Heart right ventricle (tissue), 16 donors: ENCODE data around the gene PEDS1. TPM values are rescaled to one million over a fixed set of nuclear protein-coding genes. Genes with fewer than 3 reads are reported as not detected.

Experiments
- ATAC-seq, 8 donors: fragments of 200-7000 bp; cut with Tn5 transposase; one replicate each; pipeline ENCODE4 v1.9.1; 2020; ENCODE audit warnings: mild to moderate bottlenecking in 8 of 8, moderate library complexity in 8 of 8, moderate number of reproducible peaks in 1 of 8
- DNase-seq, 2 donors: peaks; one replicate each; pipeline ENCODE4 v3.0.0-alpha.2; 2020
- H3K27ac ChIP-seq, 10 donors: fragments of 200-600 bp; sonication (generic) in 2 of 10; one replicate each; pipeline versions ENCODE4 v1.5.0 to v1.8.0; 2020 to 2022; ENCODE audit warnings: mild to moderate bottlenecking in 3 of 10
- H3K27me3 ChIP-seq, 7 donors: fragments of 200-600 bp; one replicate each; pipeline ENCODE4 v1.8.0; 2021 to 2022; ENCODE audit warnings: mild to moderate bottlenecking in 2 of 7
- H3K36me3 ChIP-seq, 9 donors: fragments of 200-600 bp; sonication (generic) in 1 of 9; one replicate each; pipeline versions ENCODE4 v1.5.0 to v1.8.0; 2020 to 2022; ENCODE audit warnings: mild to moderate bottlenecking in 2 of 9
- H3K4me1 ChIP-seq, 9 donors: fragments of 200-600 bp; sonication (generic) in 1 of 9; one replicate each; pipeline versions ENCODE4 v1.5.0 to v1.8.0; 2020 to 2022; ENCODE audit warnings: mild to moderate bottlenecking in 4 of 9
- H3K4me3 ChIP-seq, 10 donors: fragments of 200-600 bp; sonication (generic) in 2 of 10; one replicate each; pipeline versions ENCODE4 v1.5.0 to v1.8.0; 2020 to 2022; ENCODE audit warnings: mild to moderate bottlenecking in 7 of 10, moderate library complexity in 2 of 10
- H3K9me3 ChIP-seq, 11 donors: fragments of 200-600 bp in 10 of 11; sonication (generic) in 2 of 11; one replicate each; pipeline versions ENCODE4 v1.5.0 to v1.8.0; 2013 to 2022; ENCODE audit warnings: mild to moderate bottlenecking in 2 of 11, control low read depth in 1 of 11, moderate library complexity in 1 of 11
- WGBS, 2 donors: extraction: QIAGEN DNeasy Blood & Tissue Kit; methylation state at CpG; one replicate each; pipeline ENCODE4 v1.1.7; 2013; ENCODE audit warnings: inconsistent platforms in 1 of 2; 5-methylcytosine and 5-hydroxymethylcytosine counted together
- intact Hi-C, 10 donors: fragments of 100-400 bp; cut with DNase I; formaldehyde crosslinking; loops; one replicate each; pipeline versions ENCODE4 v1.11.1 to v1.14.2; 2022
- polyA plus RNA-seq, 2 donors: library from polyadenylated mRNA; stranded (reverse); fragments of 200-250 nt; gene quantifications; one replicate each; pipeline ENCODE4 v1.2.3, GENCODE V29; 2013
- total RNA-seq, 10 donors: library from RNA; stranded (reverse); fragmentation: NEBNext Ultra II Directional in 3 of 10; extraction: Animal tissue kit (Norgen Biotek cat#: 25700) in 3 of 10; gene quantifications; one replicate each; pipeline versions ENCODE4 v1.2.1 to v1.2.4, GENCODE V29; 2021 to 2023
- TF ChIP-seq, protein P1 (sequence below), 9 donors: fragments of 200-600 bp; sonication (generic) in 2 of 9; IDR thresholded peaks; one replicate each; pipeline versions ENCODE4 v1.5.0 to v1.8.0; 2021 to 2022; ENCODE audit warnings: antibody characterized with exemption in 9 of 9, mild to moderate bottlenecking in 5 of 9, moderate library complexity in 1 of 9
- donor health status: Arrhythmogenic right ventricular cardiomyopathy.
- donor health status: ischemic (EF 13 %, LVEDD 7.1; RV severe dilation, severe dysfunction).
- donor health status: healthy with polysubstance abuse.
- donor health status: DM: no; HTN: yes; CAD: no.
- donor health status: DM: no; HTN: no; CAD: no.
- donor health status: ischemic (EF 25% LVEDD 6.9; RV normal size, moderate dysfunction).
- donor health status: ischemic (EF 25% LVEDD 5.7; RV mildly dilated, moderate dysfunction).
- donor health status: healthy.
- donor health status: DM: yes; HTN: yes; CAD: no.
- donor health status: Ischemic cardiomyopathy.
- donor health status: ischemic (EF 35%, LVEDD 5.7; RV mildly dilated, moderate dysfunction).
- donor health status: nonischemic (EF 11% LVEDD 7.7; RV severe dilation, severe dysfunction).
- donor health status: DM: yes; HTN: yes; CAD: no.
- donor health status: PGD.
- donor health status: ischemic (EF 29% LVEDD 5.4; RV normal size, mild dysfunction).
- donor health status: nonischemic (EF 23%, LVEDD 6.1; RV moderate dilation, normal function).

PEDS1 gene
- total and polyA plus RNA-seq, 12 donors = 12.2 to 40.2 (median 24.7) TPM

GRCh38 chr20:50112512-50113419 lies 40.8 kb downstream of the PEDS1 start, which contains the start of gene UBE2V1:
Gene UBE2V1, minus strand, starts transcription at chr20:50113150. Its CDS starts 22 bp downstream, at chr20:50113128.
- Histone ChIP-seq H3K36me3 (peaks cover 0 to 9% (median 0%) of the 10 kb centered on the region in 9 donors), H3K27ac (peak within 1 kb of the TSS; percentile 92 to 100 (median 98)), H3K4me1 (peaks cover 24 to 78% (median 65%) of the 10 kb centered on the region in 9 donors), H3K9me3 (no peaks in the 10 kb centered on the region), H3K27me3 (no peaks in the 10 kb centered on the region), H3K4me3 (peak within 1 kb of the TSS; percentile 73 to 99 (median 97))
- 1% methylated on average over 67 to 70 of the region's 70 CpGs for WGBS, 2 donors
- peak; percentile 93 to 94 for DNase-seq
- TF ChIP-seq, protein P1, sequence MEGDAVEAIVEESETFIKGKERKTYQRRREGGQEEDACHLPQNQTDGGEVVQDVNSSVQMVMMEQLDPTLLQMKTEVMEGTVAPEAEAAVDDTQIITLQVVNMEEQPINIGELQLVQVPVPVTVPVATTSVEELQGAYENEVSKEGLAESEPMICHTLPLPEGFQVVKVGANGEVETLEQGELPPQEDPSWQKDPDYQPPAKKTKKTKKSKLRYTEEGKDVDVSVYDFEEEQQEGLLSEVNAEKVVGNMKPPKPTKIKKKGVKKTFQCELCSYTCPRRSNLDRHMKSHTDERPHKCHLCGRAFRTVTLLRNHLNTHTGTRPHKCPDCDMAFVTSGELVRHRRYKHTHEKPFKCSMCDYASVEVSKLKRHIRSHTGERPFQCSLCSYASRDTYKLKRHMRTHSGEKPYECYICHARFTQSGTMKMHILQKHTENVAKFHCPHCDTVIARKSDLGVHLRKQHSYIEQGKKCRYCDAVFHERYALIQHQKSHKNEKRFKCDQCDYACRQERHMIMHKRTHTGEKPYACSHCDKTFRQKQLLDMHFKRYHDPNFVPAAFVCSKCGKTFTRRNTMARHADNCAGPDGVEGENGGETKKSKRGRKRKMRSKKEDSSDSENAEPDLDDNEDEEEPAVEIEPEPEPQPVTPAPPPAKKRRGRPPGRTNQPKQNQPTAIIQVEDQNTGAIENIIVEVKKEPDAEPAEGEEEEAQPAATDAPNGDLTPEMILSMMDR (IDR thresholded peaks at IDR 0.05) = peak in 8 of 9 donors; percentile 3 to 53 (median 35)
- intact Hi-C loops = loop anchor here in 1 of 10 donors (10.0 kb wide), 1 partner anchor 352 kb away; no protein-coding TSS in a partner anchor
- peak; percentile 83 to 93 (median 88) for ATAC-seq

GRCh38 chr20:50111829-50112495 lies 41.6 kb downstream of the PEDS1 start:
- TF ChIP-seq, protein P1 (IDR thresholded peaks at IDR 0.05) = peak in 1 of 9 donors; percentile 1
- H3K9me3 ChIP-seq = no peaks in the 10 kb centered on the region
- intact Hi-C loops = loop anchor here in 1 of 10 donors (10.0 kb wide), 1 partner anchor 353 kb away; no protein-coding TSS in a partner anchor
- peak overlapping the region; percentile 73 to 99 (median 97) for H3K4me3 ChIP-seq
- 9 to 10% methylated on average over 9 of the region's 9 CpGs for WGBS, 2 donors
- ATAC-seq (no peak), DNase-seq (no peak)
- H3K27me3 ChIP-seq = no peaks in the 10 kb centered on the region
- H3K27ac ChIP-seq = peak overlapping the region; percentile 92 to 100 (median 98)
- H3K36me3 ChIP-seq = peaks cover 0 to 13% (median 0%) of the 10 kb centered on the region in 9 donors
- H3K4me1 ChIP-seq = peaks cover 27 to 86% (median 73%) of the 10 kb centered on the region in 9 donors

DNA sequence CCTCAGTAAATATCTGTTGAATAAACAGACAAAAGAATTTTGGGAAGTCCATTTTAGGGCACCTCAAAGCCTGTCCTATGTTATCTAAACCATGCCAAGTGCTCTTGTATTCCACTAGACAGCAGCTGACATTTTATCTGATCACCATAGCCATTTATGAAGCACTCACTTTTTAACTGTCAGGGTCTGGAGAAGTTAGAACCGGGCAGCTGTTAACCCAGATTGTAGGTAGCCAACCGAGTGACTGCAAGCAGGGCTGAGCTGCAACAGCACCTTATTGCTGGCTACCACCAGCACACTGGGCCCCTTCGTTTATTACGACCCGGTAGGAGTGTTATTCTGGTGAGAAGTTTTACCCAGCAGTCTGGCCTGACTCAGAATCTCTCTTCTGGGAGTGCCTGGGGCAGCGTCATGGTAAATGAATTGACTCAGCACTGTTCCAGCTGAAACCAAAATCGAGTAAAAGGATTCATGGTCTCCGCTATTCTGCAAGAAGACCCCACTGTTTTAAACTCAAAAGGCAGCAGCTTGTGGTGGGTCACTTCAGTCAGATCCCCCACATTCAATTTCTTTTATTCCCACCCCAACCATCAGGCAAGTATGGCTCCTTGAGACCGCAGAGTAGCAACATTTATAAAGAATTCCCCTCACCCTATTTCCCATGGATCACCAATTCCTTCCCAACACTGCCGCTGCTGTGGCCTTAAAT lies 42.2 kb downstream of the PEDS1 start:
- WGBS, 2 donors = 45 to 47% methylated on average over 10 of the region's 10 CpGs
- Histone ChIP-seq H3K27me3 (no peaks in the 10 kb centered on the region), H3K27ac (peak overlapping the region in 9 of 10 donors; percentile 46 to 100 (median 98)), H3K4me3 (peak overlapping the region; percentile 73 to 99 (median 97)), H3K9me3 (no peaks in the 10 kb centered on the region), H3K4me1 (peaks cover 27 to 87% (median 80%) of the 10 kb centered on the region in 9 donors), H3K36me3 (peaks cover 0 to 13% (median 0%) of the 10 kb centered on the region in 9 donors)
- ATAC-seq (no peak), DNase-seq (no peak)
- intact Hi-C loops = loop anchor here in 1 of 10 donors (10.0 kb wide), 1 partner anchor 354 kb away; no protein-coding TSS in a partner anchor
- TF ChIP-seq, protein P1 (IDR thresholded peaks at IDR 0.05) = no peak
